Measurements from ENCODE around the gene PNISR.

PNISR gene

DNA sequence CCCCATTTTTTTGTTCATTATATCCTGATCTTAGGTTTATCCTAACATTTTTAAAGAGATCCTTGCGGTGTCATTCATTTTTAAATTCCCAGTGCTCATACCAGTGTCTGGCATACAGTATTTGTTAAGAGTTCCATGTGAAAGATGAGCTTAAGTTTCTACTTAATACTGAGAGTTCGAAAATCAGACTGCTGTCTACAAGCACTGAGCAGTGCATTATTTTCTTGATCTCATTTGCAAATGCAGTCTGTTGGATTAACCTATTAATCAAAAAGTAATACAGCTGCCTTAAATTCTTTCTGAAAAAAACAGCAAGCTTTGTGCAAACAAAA lies 31.8 kb downstream of the PNISR start:
- H2BK120ac ChIP-seq (ENCODE audit: low read depth, low read length): peak overlapping the region; percentile 68
- H4K8ac ChIP-seq (ENCODE audit: low read length): no peak overlapping the region
- H3K14ac ChIP-seq (ENCODE audit: low read length in 2 of 2): no peak overlapping the region
- no peak overlapping the region for H2BK5ac ChIP-seq (ENCODE audit: low read depth, low read length, poor library complexity, severe bottlenecking)
- no peak for DNase-seq
- H3K4ac ChIP-seq (ENCODE audit: low read depth in 1 of 2, low read length in 2 of 2): peak overlapping the region in 1 of 2 experiments; percentile 80
- no peak overlapping the region for H2AK5ac ChIP-seq (ENCODE audit: low read length, severe bottlenecking)
- no peak overlapping the region for H2BK12ac ChIP-seq (ENCODE audit: low read length in 2 of 2)
- no peak overlapping the region for H2AFZ ChIP-seq (ENCODE audit: low read depth, low read length)
- H3K9me3 ChIP-seq (ENCODE audit: control insufficient read depth, low read length): no peaks in the 10 kb centered on the region
- 50% methylated on average over 1 of the region's 2 CpGs for WGBS
- H3K4me3 ChIP-seq (ENCODE audit: insufficient read depth in 1 of 2, low read depth in 1 of 2, low read length in 2 of 2): peak overlapping the region; percentile 86
- peaks cover 2% of the 10 kb centered on the region for H3K4me1 ChIP-seq (ENCODE audit: control insufficient read depth, insufficient read depth, low read depth, low read length)
- H4K91ac ChIP-seq (ENCODE audit: low read length): no peak overlapping the region
- H3K79me1 ChIP-seq (replicated peaks; ENCODE audit: low read length, poor library complexity, severe bottlenecking): peaks cover 5% of the 10 kb centered on the region
- H3K36me3 ChIP-seq (ENCODE audit: control insufficient read depth in 1 of 2, insufficient read depth in 2 of 2, low read depth in 1 of 2, low read length in 2 of 2): peaks cover 2 to 11% of the 10 kb centered on the region in 2 experiments
- H3K23ac ChIP-seq (ENCODE audit: low read length in 2 of 2): peak overlapping the region in 1 of 2 experiments; percentile 52
- H3K4me2 ChIP-seq (ENCODE audit: low read length, poor library complexity, severe bottlenecking): peak overlapping the region; percentile 96
- peak overlapping the region; percentile 93 for H3K9ac ChIP-seq (ENCODE audit: low read length)
- H3K18ac ChIP-seq (ENCODE audit: low read depth in 1 of 2, low read length in 2 of 2): peak overlapping the region in 1 of 2 experiments; percentile 77
- H2BK15ac ChIP-seq (ENCODE audit: low read depth, poor library complexity, severe bottlenecking): no peak overlapping the region
- H3K27me3 ChIP-seq (ENCODE audit: control insufficient read depth in 1 of 2, insufficient read depth in 1 of 2, low read length in 2 of 2): no peaks in the 10 kb centered on the region
- H3K27ac ChIP-seq (ENCODE audit: low read length, poor library complexity, severe bottlenecking): peak overlapping the region; percentile 95

DNA sequence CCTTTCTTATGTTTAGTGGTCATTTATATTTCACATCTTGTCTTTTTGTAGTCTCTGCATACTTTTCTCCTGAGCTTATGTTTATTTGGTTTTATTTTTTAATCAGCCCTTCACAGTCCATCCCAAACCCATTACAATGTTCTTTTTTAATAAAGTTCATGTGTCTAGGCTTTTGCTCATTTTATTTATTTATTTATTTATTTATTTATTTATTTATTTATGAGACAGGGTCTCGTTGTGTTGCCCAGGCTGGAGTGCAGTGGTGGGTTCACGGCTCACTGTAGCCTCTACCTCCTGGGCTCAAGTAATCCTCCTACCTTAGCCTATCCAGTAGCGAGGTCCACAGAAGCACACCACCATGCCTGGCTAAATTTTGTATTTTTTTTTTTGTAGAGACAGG lies 34.2 kb downstream of the PNISR start:
- Histone ChIP-seq H2BK15ac (ENCODE audit: low read depth, poor library complexity, severe bottlenecking) (no peak overlapping the region), H3K18ac (ENCODE audit: low read depth in 1 of 2, low read length in 2 of 2) (no peak overlapping the region)
- 100% methylated on average over 2 of the region's 3 CpGs for WGBS

DNA sequence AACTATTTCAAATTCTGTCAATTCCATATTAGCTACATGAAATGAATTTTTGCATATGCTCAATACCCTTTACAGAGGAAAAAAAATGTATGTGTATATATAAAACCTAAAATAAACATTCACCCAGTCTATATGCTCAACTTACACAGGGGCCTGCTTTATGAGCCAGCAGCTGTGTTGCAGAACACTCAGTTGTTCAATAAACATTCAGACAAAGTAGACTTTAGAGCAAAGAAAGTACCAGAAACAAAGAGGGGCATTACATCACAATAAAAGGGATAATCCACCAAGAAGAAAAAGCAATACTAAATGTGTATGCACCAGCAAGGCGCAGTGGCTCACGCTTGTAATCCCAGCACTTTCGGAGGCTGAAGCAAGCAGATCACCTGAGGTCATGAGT lies 40.6 kb downstream of the PNISR start:
- Histone ChIP-seq H3K14ac (ENCODE audit: low read length in 2 of 2) (no peak overlapping the region), H2BK5ac (ENCODE audit: low read depth, low read length, poor library complexity, severe bottlenecking) (no peak overlapping the region), H3K4me2 (ENCODE audit: low read length, poor library complexity, severe bottlenecking) (no peak overlapping the region), H2BK12ac (ENCODE audit: low read length in 2 of 2) (no peak overlapping the region), H2AFZ (ENCODE audit: low read depth, low read length) (no peak overlapping the region), H3K18ac (ENCODE audit: low read depth in 1 of 2, low read length in 2 of 2) (no peak overlapping the region), H3K23ac (ENCODE audit: low read length in 2 of 2) (no peak overlapping the region), H3K9me3 (ENCODE audit: control insufficient read depth, low read length) (no peaks in the 10 kb centered on the region), H2BK15ac (ENCODE audit: low read depth, poor library complexity, severe bottlenecking) (no peak overlapping the region), H3K9ac (ENCODE audit: low read length) (no peak overlapping the region), H3K36me3 (ENCODE audit: control insufficient read depth in 1 of 2, insufficient read depth in 2 of 2, low read depth in 1 of 2, low read length in 2 of 2) (no peaks in the 10 kb centered on the region), H3K4ac (ENCODE audit: low read depth in 1 of 2, low read length in 2 of 2) (no peak overlapping the region), H4K8ac (ENCODE audit: low read length) (no peak overlapping the region), H2AK5ac (ENCODE audit: low read length, severe bottlenecking) (no peak overlapping the region), H3K4me1 (ENCODE audit: control insufficient read depth, insufficient read depth, low read depth, low read length) (no peaks in the 10 kb centered on the region), H3K27me3 (ENCODE audit: control insufficient read depth in 1 of 2, insufficient read depth in 1 of 2, low read length in 2 of 2) (no peaks in the 10 kb centered on the region), H2BK120ac (ENCODE audit: low read depth, low read length) (no peak overlapping the region), H3K79me1 (replicated peaks; ENCODE audit: low read length, poor library complexity, severe bottlenecking) (peaks cover 6% of the 10 kb centered on the region), H3K27ac (ENCODE audit: low read length, poor library complexity, severe bottlenecking) (no peak overlapping the region), H4K91ac (ENCODE audit: low read length) (no peak overlapping the region), H3K4me3 (ENCODE audit: insufficient read depth in 1 of 2, low read depth in 1 of 2, low read length in 2 of 2) (no peak overlapping the region)
- DNase-seq: no peak
- 99% methylated on average over 3 of the region's 3 CpGs for WGBS

More for the DNA sequence above, 34.2 kb downstream of the PNISR start:
- Histone ChIP-seq H3K14ac (ENCODE audit: low read length in 2 of 2) (no peak overlapping the region), H3K27ac (ENCODE audit: low read length, poor library complexity, severe bottlenecking) (no peak overlapping the region), H3K4me2 (ENCODE audit: low read length, poor library complexity, severe bottlenecking) (no peak overlapping the region), H2BK5ac (ENCODE audit: low read depth, low read length, poor library complexity, severe bottlenecking) (no peak overlapping the region), H3K9ac (ENCODE audit: low read length) (no peak overlapping the region), H3K27me3 (ENCODE audit: control insufficient read depth in 1 of 2, insufficient read depth in 1 of 2, low read length in 2 of 2) (no peaks in the 10 kb centered on the region), H3K4me1 (ENCODE audit: control insufficient read depth, insufficient read depth, low read depth, low read length) (peaks cover 2% of the 10 kb centered on the region), H2AK5ac (ENCODE audit: low read length, severe bottlenecking) (no peak overlapping the region), H3K4me3 (ENCODE audit: insufficient read depth in 1 of 2, low read depth in 1 of 2, low read length in 2 of 2) (no peak overlapping the region), H4K8ac (ENCODE audit: low read length) (no peak overlapping the region), H3K36me3 (ENCODE audit: control insufficient read depth in 1 of 2, insufficient read depth in 2 of 2, low read depth in 1 of 2, low read length in 2 of 2) (no peaks in the 10 kb centered on the region), H2AFZ (ENCODE audit: low read depth, low read length) (no peak overlapping the region), H3K4ac (ENCODE audit: low read depth in 1 of 2, low read length in 2 of 2) (no peak overlapping the region), H3K23ac (ENCODE audit: low read length in 2 of 2) (no peak overlapping the region), H3K9me3 (ENCODE audit: control insufficient read depth, low read length) (no peaks in the 10 kb centered on the region), H2BK120ac (ENCODE audit: low read depth, low read length) (no peak overlapping the region), H4K91ac (ENCODE audit: low read length) (no peak overlapping the region), H2BK12ac (ENCODE audit: low read length in 2 of 2) (no peak overlapping the region), H3K79me1 (replicated peaks; ENCODE audit: low read length, poor library complexity, severe bottlenecking) (peaks cover 11% of the 10 kb centered on the region)
- no peak for DNase-seq

DNA sequence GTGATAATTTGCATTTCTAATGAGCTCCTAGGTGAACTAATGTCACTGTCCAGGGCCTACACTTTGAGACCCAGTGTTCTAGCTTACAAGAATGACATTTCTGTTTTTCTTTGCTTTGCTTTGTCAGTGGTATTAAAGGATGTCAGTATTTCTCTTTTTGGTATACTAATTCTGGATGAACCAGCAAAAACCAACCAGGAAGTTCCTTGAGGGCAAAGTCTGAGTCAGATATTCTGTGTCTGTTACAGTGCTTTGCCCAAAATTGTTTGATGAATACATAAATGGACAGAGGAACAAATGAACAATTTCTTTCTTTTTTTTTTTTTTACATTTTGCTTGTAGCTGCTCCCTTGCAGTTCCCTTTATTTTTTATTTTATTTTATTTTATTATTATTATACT lies 46.5 kb downstream of the PNISR start:
- Histone ChIP-seq H3K27me3 (ENCODE audit: control insufficient read depth in 1 of 2, insufficient read depth in 1 of 2, low read length in 2 of 2) (no peaks in the 10 kb centered on the region), H2BK5ac (ENCODE audit: low read depth, low read length, poor library complexity, severe bottlenecking) (no peak overlapping the region), H3K23ac (ENCODE audit: low read length in 2 of 2) (no peak overlapping the region), H3K36me3 (ENCODE audit: control insufficient read depth in 1 of 2, insufficient read depth in 2 of 2, low read depth in 1 of 2, low read length in 2 of 2) (no peaks in the 10 kb centered on the region), H3K4me2 (ENCODE audit: low read length, poor library complexity, severe bottlenecking) (no peak overlapping the region), H3K79me1 (replicated peaks; ENCODE audit: low read length, poor library complexity, severe bottlenecking) (no peaks in the 10 kb centered on the region), H2AK5ac (ENCODE audit: low read length, severe bottlenecking) (no peak overlapping the region), H3K14ac (ENCODE audit: low read length in 2 of 2) (no peak overlapping the region), H3K4me1 (ENCODE audit: control insufficient read depth, insufficient read depth, low read depth, low read length) (no peaks in the 10 kb centered on the region), H2BK15ac (ENCODE audit: low read depth, poor library complexity, severe bottlenecking) (no peak overlapping the region), H4K8ac (ENCODE audit: low read length) (no peak overlapping the region), H2AFZ (ENCODE audit: low read depth, low read length) (peak overlapping the region; percentile 14), H3K27ac (ENCODE audit: low read length, poor library complexity, severe bottlenecking) (no peak overlapping the region), H4K91ac (ENCODE audit: low read length) (no peak overlapping the region), H3K9me3 (ENCODE audit: control insufficient read depth, low read length) (no peaks in the 10 kb centered on the region), H2BK12ac (ENCODE audit: low read length in 2 of 2) (no peak overlapping the region), H2BK120ac (ENCODE audit: low read depth, low read length) (no peak overlapping the region), H3K4ac (ENCODE audit: low read depth in 1 of 2, low read length in 2 of 2) (no peak overlapping the region), H3K18ac (ENCODE audit: low read depth in 1 of 2, low read length in 2 of 2) (no peak overlapping the region), H3K9ac (ENCODE audit: low read length) (no peak overlapping the region), H3K4me3 (ENCODE audit: insufficient read depth in 1 of 2, low read depth in 1 of 2, low read length in 2 of 2) (no peak overlapping the region)
- DNase-seq: no peak
